A549 (cell line): Measurements from ENCODE around the gene PEX14. TPM values are rescaled to one million over a fixed set of nuclear protein-coding genes. Genes with fewer than 3 reads are reported as not detected.

Experiments
- ATAC-seq, 2 experiments: fragments of 200-7000 bp in 1 of 2; fragments of >200 bp in 1 of 2; cut with Nextera tagmentation in 1 of 2; cut with Tn5 transposase in 1 of 2; 3 replicates each; pipeline versions ENCODE4 v1.8.0 to v1.9.1; 2018 to 2020; ENCODE audit warnings: mild to moderate bottlenecking in 1 of 2, moderate library complexity in 1 of 2
- CTCF ChIA-PET: fragments of 300-600 bp; sonication (Branson Sonifier 250); formaldehyde crosslinking; extraction: SDS; loops from one replicate; lab custom pipeline; 2021; ENCODE audit warnings: antibody characterized with exemption, inconsistent platforms; lab: Yijun Ruan, JAX
- POLR2A ChIA-PET: fragments of 350-600 bp; formaldehyde crosslinking; extraction: SDS; loops from one replicate; lab custom pipeline; 2021; ENCODE audit warnings: antibody characterized with exemption, inconsistent platforms; lab: Yijun Ruan, JAX
- DNase-seq, 2 experiments: peaks; one replicate each; pipeline versions ENCODE4 v3.0.0 to v3.0.0-alpha.2; 2011 to 2016; ENCODE audit warnings: low read depth in 1 of 2, low spot score in 1 of 2
- FAIRE-seq: peaks from 2 replicates; lab custom pipeline; 2011; peaks lifted over from hg19 to GRCh38; lab: Jason Lieb, UNC
- H3K27ac ChIP-seq, 2 experiments: fragments of >200 bp; sonication (Bioruptor Twin); formaldehyde crosslinking; 3 replicates each; pipeline ENCODE4 v1.5.1; 2016 to 2017
- H3K4me1 ChIP-seq: fragments of >200 bp; sonication (Bioruptor Twin); formaldehyde crosslinking; 3 replicates; pipeline ENCODE4 v1.6.1; 2016
- H3K4me2 ChIP-seq: fragments of >200 bp; sonication (Bioruptor Twin); formaldehyde crosslinking; 3 replicates; pipeline ENCODE4 v1.6.1; 2016
- H3K4me3 ChIP-seq: fragments of >200 bp; sonication (Bioruptor Twin); formaldehyde crosslinking; 3 replicates; pipeline ENCODE4 v1.5.1; 2016
- H3K9me3 ChIP-seq: fragments of >200 bp; sonication (Bioruptor Twin); formaldehyde crosslinking; 3 replicates; pipeline ENCODE4 v1.6.1; 2016
- CHD2 ChIP-seq: fragments of 150-350 bp; IDR thresholded peaks from 2 replicates; pipeline ENCODE4 v1.6.1; 2014; ENCODE audit warnings: low read length; ENCODE audit not compliant: partially characterized antibody
- EHF ChIP-seq: fragments of 250-450 bp; sonication (Bioruptor Pico); IDR thresholded peaks from 2 replicates; pipeline ENCODE4 v1.5.0; 2020; ENCODE audit warnings: mild to moderate bottlenecking
- EP300 ChIP-seq, 2 experiments: fragments of >200 bp; sonication (Bioruptor Twin); formaldehyde crosslinking; IDR thresholded peaks; 2 replicates in 1 of 2; 3 replicates in 1 of 2; pipeline ENCODE4 v1.6.1; 2016 to 2017
- ESRRA ChIP-seq: fragments of 150-350 bp; IDR thresholded peaks from 2 replicates; pipeline ENCODE4 v1.6.1; 2014; ENCODE audit warnings: mild to moderate bottlenecking, low read length, borderline replicate concordance
- FOSB ChIP-seq: fragments of 250-450 bp; sonication (Bioruptor Pico); IDR thresholded peaks from 2 replicates; pipeline ENCODE4 v1.5.0; 2020; ENCODE audit warnings: mild to moderate bottlenecking, moderate library complexity
- FOSL2 ChIP-seq, 2 experiments: fragments of 450-650 bp in 1 of 2; fragments of >200 bp in 1 of 2; sonication (Bioruptor Twin) in 1 of 2; formaldehyde crosslinking; IDR thresholded peaks; 2 replicates each; pipeline versions ENCODE4 v1.5.0 to v1.6.1; 2016 to 2020; ENCODE audit warnings: mild to moderate bottlenecking in 1 of 2, moderate library complexity in 1 of 2
- FOXS1 ChIP-seq: fragments of 250-450 bp; sonication (Bioruptor Pico); IDR thresholded peaks from 2 replicates; pipeline ENCODE4 v1.5.0; 2020; ENCODE audit warnings: mild to moderate bottlenecking, moderate library complexity
- GATA3 ChIP-seq: IDR thresholded peaks from 2 replicates; pipeline ENCODE4 v1.6.1; 2012; ENCODE audit warnings: borderline replicate concordance
- HDAC2 ChIP-seq: fragments of 200-600 bp; sonication (generic); IDR thresholded peaks from 2 replicates; pipeline ENCODE4 v1.6.1; 2016
- HOXB13 ChIP-seq: fragments of 250-450 bp; sonication (Bioruptor Pico); IDR thresholded peaks from 2 replicates; pipeline ENCODE4 v1.5.0; 2020; ENCODE audit warnings: low read depth, mild to moderate bottlenecking, moderate library complexity
- HOXB5 ChIP-seq: fragments of 250-450 bp; sonication (Bioruptor Pico); IDR thresholded peaks from 2 replicates; pipeline ENCODE4 v1.5.0; 2020; ENCODE audit warnings: mild to moderate bottlenecking, moderate library complexity
- JUNB ChIP-seq: fragments of >200 bp; sonication (Bioruptor Twin); formaldehyde crosslinking; IDR thresholded peaks from 2 replicates; pipeline ENCODE4 v1.6.1; 2016
- MAZ ChIP-seq: fragments of 150-350 bp; IDR thresholded peaks from 2 replicates; pipeline ENCODE4 v1.6.1; 2014; ENCODE audit warnings: antibody characterized with exemption, low read depth, low read length, borderline replicate concordance
- POLR2A ChIP-seq: IDR thresholded peaks from 2 replicates; pipeline ENCODE4 v1.6.1; 2012; ENCODE audit warnings: mild to moderate bottlenecking, low read length
- POLR2AphosphoS2 ChIP-seq: conservative IDR thresholded peaks from 2 replicates; pipeline ENCODE4 v1.6.1; 2012; ENCODE audit warnings: low read length, improper control_type of control experiment, inconsistent platforms
- RAD21 ChIP-seq, 2 experiments: fragments of >200 bp in 1 of 2; sonication (Bioruptor Twin) in 1 of 2; formaldehyde crosslinking in 1 of 2; IDR thresholded peaks in 1 of 2; conservative IDR thresholded peaks in 1 of 2; 2 replicates in 1 of 2; 3 replicates in 1 of 2; pipeline ENCODE4 v1.6.1; 2012 to 2018; ENCODE audit warnings: inconsistent platforms in 1 of 2
- RCOR1 ChIP-seq: fragments of 150-350 bp; IDR thresholded peaks from 2 replicates; pipeline ENCODE4 v1.6.1; 2014; ENCODE audit warnings: antibody characterized with exemption, low read length, low read depth
- REST ChIP-seq: fragments of 200-600 bp; sonication (generic); IDR thresholded peaks from 2 replicates; pipeline ENCODE4 v1.6.1; 2016; ENCODE audit warnings: antibody characterized with exemption, mild to moderate bottlenecking, moderate library complexity
- RFX5 ChIP-seq: fragments of 450-650 bp; IDR thresholded peaks from 2 replicates; pipeline ENCODE4 v1.7.1; 2014; ENCODE audit warnings: antibody characterized with exemption, mild to moderate bottlenecking, moderate library complexity
- RNF2 ChIP-seq: fragments of 200-600 bp; sonication (generic); IDR thresholded peaks from 2 replicates; pipeline ENCODE4 v1.6.1; 2016; ENCODE audit warnings: low read depth, mild to moderate bottlenecking, antibody characterized with exemption, moderate library complexity, borderline replicate concordance
- SREBF2 ChIP-seq: fragments of 450-650 bp; IDR thresholded peaks from 2 replicates; pipeline ENCODE4 v1.6.1; 2014; ENCODE audit warnings: mild to moderate bottlenecking, moderate library complexity
- TP53 ChIP-seq: fragments of 250-450 bp; sonication (Bioruptor Pico); IDR thresholded peaks from 2 replicates; pipeline ENCODE4 v1.5.0; 2021; ENCODE audit warnings: mild to moderate bottlenecking, moderate library complexity
- ZFP36 ChIP-seq: fragments of 450-650 bp; IDR thresholded peaks from 2 replicates; pipeline ENCODE4 v1.6.1; 2014; ENCODE audit warnings: borderline replicate concordance; ENCODE audit not compliant: partially characterized antibody
- ZSCAN20 ChIP-seq: fragments of 250-450 bp; sonication (Bioruptor Pico); IDR thresholded peaks from 2 replicates; pipeline ENCODE4 v1.8.0; 2022; ENCODE audit warnings: mild to moderate bottlenecking, moderate library complexity
- WGBS: methylation state at CpG from one replicate; pipeline ENCODE4 v1.1.6; 2017; ENCODE audit errors: missing lambda C conversion rate; 5-methylcytosine and 5-hydroxymethylcytosine counted together
- polyA plus RNA-seq, 4 experiments: library from polyadenylated mRNA; depleted of rRNA in 3 of 4; stranded (reverse); fragments of >200 nt; fragmentation: RNase III in 1 of 4; extraction: RNeasy Plus Mini Kit Qiagen cat#74134 plus additional on column Dnase treatment in 1 of 4; gene quantifications; 2 replicates in 3 of 4; 3 replicates in 1 of 4; pipeline ENCODE4 v1.2.3, GENCODE V29; 2011 to 2017
- TF ChIP-seq, protein P1 (sequence below): IDR thresholded peaks from 2 replicates; pipeline ENCODE4 v1.6.1; 2012
- TF ChIP-seq, protein P2 (sequence below): fragments of 450-650 bp; IDR thresholded peaks from 2 replicates; pipeline ENCODE4 v1.6.1; 2014; ENCODE audit warnings: antibody characterized with exemption

The PEX14 gene
- polyA plus RNA-seq, 2 of the 4 experiments (the other 2 are of a cell fraction) = 7.7 to 15.0 TPM

GRCh38 chr1:10594595-10595223 lies 120.0 kb downstream of the PEX14 start:
- 84% methylated on average over 9 of the region's 9 CpGs for WGBS
- Histone ChIP-seq H3K4me2 (no peak overlapping the region), H3K4me1 (peaks cover 49% of the 10 kb centered on the region), H3K27ac (0 out of 6 replicates have a peak overlapping the region, but pooled peaks of 1 of the 2 experiments have one; percentile 41), H3K4me3 (no peak overlapping the region), H3K9me3 (no peaks in the 10 kb centered on the region)
- ATAC-seq (no peak), FAIRE-seq (no peak), DNase-seq (no peak)
- POLR2A ChIA-PET = interaction anchor here (0.6 kb wide), 1 partner anchor 18 kb away, joined by 3 read pairs; no protein-coding TSS in a partner anchor
- TF ChIP-seq JUNB = no peak
- TF ChIP-seq EHF = no peak
- TF ChIP-seq HOXB13 (CRISPR knock-in tag) = no peak
- TF ChIP-seq EP300 (IDR thresholded peaks at IDR 0.05) = no peak
- CTCF ChIA-PET = no interaction called here

- DNase-seq = no peak
- Histone ChIP-seq H3K4me3 (no peak overlapping the region), H3K9me3 (no peaks in the 10 kb centered on the region), H3K27ac (peak overlapping the region in 1 of 2 experiments; percentile 92; a peak in 3 of 6 replicates), H3K4me1 (peaks cover 57% of the 10 kb centered on the region), H3K4me2 (no peak overlapping the region)
- WGBS = 91% methylated on average over 6 of the region's 6 CpGs
- ATAC-seq = no peak
- POLR2A ChIA-PET = no interaction called here
- FAIRE-seq = no peak
- TF ChIP-seq POLR2AphosphoS2 (no peak), EHF (no peak), RNF2 (no peak), ESRRA (no peak), JUNB (no peak), HDAC2 (no peak), CHD2 (no peak), RCOR1 (no peak), TP53 (CRISPR knock-in tag) (no peak), POLR2A (no peak)
- TF ChIP-seq, protein P1, sequence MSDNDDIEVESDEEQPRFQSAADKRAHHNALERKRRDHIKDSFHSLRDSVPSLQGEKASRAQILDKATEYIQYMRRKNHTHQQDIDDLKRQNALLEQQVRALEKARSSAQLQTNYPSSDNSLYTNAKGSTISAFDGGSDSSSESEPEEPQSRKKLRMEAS = no peak
- CTCF ChIA-PET = interaction anchor here (0.9 kb wide), 1 partner anchor 270 kb away, joined by 3 read pairs; no protein-coding TSS in a partner anchor
Observed at GRCh38 chr1:10596780-10597179, 122.0 kb downstream of the PEX14 start.

GRCh38 chr1:10597492-10598388 lies 123.0 kb downstream of the PEX14 start:
- no peak for DNase-seq
- CTCF ChIA-PET = interaction anchor here (0.7 to 0.9 kb wide), 2 partner anchors 269 to 440 kb away, joined by 3 read pairs; no protein-coding TSS in a partner anchor
- no peak for FAIRE-seq
- POLR2A ChIA-PET = no interaction called here
- no peaks in the 10 kb centered on the region for H3K9me3 ChIP-seq
- H3K4me3 ChIP-seq = no peak overlapping the region
- ATAC-seq = no peak
- 88% methylated on average over 13 of the region's 13 CpGs for WGBS
- H3K4me2 ChIP-seq = peak overlapping the region; percentile 79
- peak overlapping the region; percentile 88 to 92 for H3K27ac ChIP-seq
- no peak for TF ChIP-seq SREBF2
- TF ChIP-seq HOXB5 = no peak
- peaks cover 59% of the 10 kb centered on the region for H3K4me1 ChIP-seq

DNA sequence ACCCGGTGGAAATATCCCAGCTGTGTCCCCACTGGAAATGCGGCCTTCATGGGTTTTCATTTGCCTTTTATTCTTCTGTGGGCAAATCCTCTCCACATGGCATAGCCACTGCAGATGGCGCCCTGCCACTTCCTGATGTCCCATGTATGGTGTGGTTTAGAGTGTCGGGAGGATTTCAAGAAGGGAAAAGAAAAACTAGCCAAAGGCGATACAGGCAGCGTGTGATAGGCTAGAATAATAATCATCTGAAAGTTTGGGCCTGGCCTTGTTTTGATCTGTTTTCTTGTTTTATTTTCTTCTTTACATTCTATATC lies 123.6 kb downstream of the PEX14 start:
- DNase-seq (peak in 1 of 2 experiments; percentile 50), FAIRE-seq (no peak)
- CTCF ChIA-PET = no interaction called here
- TF ChIP-seq FOSL2 (IDR thresholded peaks at IDR 0.05) (no peak), FOSL2 (CRISPR knock-in tag; IDR thresholded peaks at IDR 0.05) (no peak), FOXS1 (CRISPR knock-in tag) (no peak), FOSB (CRISPR knock-in tag) (no peak), EHF (no peak), GATA3 (no peak), ESRRA (no peak), RFX5 (no peak), ZFP36 (no peak), POLR2A (no peak), RAD21 (conservative IDR thresholded peaks at IDR 0.05 in 1 of 2, IDR thresholded peaks at IDR 0.05 in 1 of 2) (peak; percentile 24 to 39; a peak in 2 of 5 replicates), ZSCAN20 (CRISPR knock-in tag) (no peak), MAZ (no peak), REST (no peak)
- TF ChIP-seq, protein P2, sequence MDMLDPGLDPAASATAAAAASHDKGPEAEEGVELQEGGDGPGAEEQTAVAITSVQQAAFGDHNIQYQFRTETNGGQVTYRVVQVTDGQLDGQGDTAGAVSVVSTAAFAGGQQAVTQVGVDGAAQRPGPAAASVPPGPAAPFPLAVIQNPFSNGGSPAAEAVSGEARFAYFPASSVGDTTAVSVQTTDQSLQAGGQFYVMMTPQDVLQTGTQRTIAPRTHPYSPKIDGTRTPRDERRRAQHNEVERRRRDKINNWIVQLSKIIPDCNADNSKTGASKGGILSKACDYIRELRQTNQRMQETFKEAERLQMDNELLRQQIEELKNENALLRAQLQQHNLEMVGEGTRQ = no peak

More for the DNA sequence above, 123.6 kb downstream of the PEX14 start:
- Histone ChIP-seq H3K9me3 (no peaks in the 10 kb centered on the region), H3K27ac (peak overlapping the region; percentile 88 to 92), H3K4me2 (peak overlapping the region; percentile 79), H3K4me3 (no peak overlapping the region), H3K4me1 (peaks cover 59% of the 10 kb centered on the region)
- WGBS = 89% methylated on average over 6 of the region's 6 CpGs
- ATAC-seq = peak in 1 of 2 experiments; percentile 17; a peak in 1 of 6 replicates
- POLR2A ChIA-PET = no interaction called here
